HG03432 (cell line): ENCODE results near the gene GLRA2.

Experiments used
- ATAC-seq: cut with Tn5 transposase; IDR thresholded peaks from one replicate; pipeline ENCODE4 v1.9.1; 2021; ENCODE audit warnings: mild to moderate bottlenecking, moderate library complexity; ENCODE audit not compliant: unreplicated experiment

GLRA2 gene

DNA sequence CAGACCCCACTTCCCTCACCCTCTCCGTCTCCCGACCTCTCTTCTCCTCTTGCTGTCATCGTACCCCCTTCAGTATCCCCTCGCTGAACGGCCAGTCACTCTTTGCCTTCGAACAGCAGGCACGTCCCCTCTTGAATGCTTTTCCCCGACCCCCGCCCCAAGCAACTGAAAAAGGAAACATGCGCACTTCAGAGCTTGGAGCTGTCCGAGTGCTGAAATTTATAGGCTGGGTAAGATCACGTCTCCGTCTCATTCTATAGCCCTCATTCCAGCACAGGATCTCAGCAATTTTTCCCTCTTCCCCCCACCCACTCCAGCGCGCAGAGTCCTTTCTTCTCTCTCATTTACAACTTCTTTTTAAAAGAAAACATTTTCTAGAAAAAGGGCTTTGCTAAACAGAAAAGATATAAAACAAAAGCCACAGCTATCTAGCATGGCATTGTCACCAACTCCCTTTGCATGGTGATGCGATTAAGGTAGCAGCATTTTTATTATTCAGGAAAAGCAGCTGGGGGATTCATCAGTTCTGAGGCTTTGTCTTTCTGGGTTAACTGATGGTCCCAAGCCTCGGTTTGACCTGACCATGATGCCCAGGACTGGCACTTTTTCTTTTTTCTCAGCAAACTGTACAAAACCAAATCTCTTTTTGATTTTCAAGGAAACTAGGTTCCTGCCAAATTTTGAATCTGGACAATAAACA is at the start of gene GLRA2:
Gene GLRA2, plus strand, starts transcription at position 247 of the 700 bp plus-strand sequence. CDS start 522 bp downstream, outside the sequence.
- no peak for ATAC-seq

DNA sequence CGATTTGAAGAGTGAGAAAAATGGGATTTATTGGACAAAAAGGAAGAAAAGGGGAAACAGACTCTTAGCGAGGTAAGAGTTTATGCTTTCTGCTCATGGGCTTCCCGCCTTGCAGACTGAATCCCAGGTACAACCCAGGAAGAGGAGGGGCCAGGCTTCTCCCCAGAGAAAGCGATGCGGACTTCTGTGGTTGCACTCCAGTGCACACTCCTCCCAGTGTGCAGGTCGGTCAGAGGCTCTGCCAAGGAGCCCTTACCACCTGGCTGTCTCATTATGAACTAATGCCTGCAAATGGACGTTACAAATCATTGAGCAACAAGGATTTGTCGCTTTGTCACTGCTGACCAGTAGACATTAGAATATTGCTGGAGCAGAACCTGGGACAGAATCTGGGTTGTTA is 39.9 kb upstream of the GLRA2 start:
- peak; percentile 55 for ATAC-seq

DNA sequence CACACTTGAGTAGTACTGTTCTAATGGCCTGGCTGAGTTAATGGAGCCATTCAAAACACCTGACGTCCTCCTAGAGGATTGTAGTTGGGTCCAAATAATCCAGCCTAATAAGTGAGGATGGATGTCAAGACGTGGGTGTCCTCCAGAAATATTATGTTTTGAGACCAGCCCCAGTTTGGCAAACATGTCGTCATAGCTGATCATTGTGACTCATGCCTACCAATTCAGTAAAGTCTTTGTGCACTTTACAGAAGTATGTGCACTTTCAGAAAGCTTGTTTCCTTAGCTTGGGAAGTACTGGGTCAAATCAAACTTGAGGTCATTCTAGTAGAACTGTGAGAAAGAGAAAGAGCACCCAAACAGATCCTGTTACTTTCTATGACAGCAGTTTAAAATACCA is 37.6 kb upstream of the GLRA2 start:
- no peak for ATAC-seq

DNA sequence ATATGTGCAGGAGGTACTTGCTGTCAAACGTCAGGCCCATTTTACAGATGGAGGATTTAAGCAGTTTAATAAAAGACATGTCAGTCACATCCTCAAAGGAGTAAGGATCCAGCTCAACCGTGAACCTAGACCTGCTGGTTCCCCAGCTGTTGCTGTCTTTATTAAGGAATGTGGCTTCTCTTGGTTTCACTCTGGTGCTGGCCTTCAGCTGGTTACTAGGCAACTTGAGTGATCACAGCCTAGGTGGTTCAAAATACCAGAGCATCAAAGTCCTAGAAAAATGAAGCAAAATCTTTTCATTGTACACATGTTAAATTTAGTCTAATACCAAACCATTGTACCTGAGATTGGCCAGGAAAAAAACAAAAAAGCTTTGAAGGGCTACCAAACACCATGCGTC is 32.7 kb upstream of the GLRA2 start:
- ATAC-seq, result peak; percentile 58

DNA sequence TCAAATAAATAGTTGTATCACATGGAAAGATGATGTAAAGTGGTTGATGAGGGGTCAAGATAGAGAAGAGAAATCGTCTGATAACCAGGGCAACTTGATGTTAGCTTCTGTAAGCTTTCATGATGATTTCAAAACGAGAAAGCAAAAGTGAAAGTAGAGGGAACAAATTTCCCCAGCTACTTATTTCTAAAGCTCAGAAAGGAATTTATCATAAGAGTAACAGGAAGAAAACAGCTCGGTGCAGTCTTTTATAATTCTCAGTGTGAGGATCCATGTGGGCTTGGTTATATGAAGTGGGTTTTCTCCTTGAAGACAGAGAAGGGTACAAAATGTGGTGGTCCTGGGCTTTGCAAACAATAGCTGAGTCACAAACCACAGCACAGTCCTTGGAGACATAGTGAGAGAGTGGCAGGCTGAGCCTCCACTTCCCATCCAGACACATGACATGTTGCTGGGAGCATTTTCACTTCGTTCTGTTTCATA is 32.1 kb upstream of the GLRA2 start:
- ATAC-seq, result peak; percentile 83

DNA sequence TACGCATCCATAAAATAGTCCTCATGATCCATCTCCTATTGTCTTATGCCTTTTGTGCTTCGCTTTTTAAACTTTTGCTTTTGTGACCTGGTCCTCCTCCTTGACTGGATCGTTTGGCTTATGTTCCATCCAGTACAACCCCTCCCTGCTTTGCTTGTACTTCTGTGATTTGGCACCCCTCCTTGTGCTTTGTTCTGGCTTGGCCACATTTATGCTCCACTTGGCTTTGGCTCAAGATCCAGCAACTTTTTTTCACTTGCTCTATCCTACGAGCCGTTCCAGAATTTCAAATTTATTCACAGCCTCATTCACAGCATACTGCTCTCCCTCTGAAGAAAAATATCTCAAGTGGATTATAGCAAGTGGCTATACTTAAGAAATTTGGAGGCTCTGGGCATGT is 28.0 kb upstream of the GLRA2 start:
- no peak for ATAC-seq

DNA sequence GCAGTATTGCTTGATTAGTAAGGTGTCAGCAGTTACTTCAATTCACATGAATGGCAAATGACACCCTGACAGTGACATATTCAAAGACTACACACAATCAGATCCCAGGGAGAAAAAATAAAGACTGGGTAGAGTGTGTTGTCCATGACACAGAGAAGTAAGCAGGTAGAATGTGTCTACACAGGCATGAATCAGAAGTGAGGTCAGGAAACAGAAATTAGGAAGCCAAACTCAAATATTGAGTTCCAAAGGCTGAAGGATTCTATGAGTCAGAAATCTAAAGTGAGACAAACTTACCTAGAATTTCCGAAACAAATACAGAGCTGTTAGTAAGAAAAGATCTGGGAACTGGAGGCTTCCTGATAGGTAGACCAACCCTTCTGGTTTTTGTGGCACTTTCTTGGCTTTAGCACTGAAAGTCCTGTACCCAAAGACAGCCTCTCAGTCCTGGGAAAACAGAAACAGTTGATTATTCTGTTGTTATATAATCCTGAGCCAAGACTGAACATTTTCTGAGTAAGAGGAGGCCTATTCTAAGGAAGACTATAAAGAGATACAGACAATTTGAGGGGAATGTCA is 24.3 kb upstream of the GLRA2 start:
- ATAC-seq, result no peak

DNA sequence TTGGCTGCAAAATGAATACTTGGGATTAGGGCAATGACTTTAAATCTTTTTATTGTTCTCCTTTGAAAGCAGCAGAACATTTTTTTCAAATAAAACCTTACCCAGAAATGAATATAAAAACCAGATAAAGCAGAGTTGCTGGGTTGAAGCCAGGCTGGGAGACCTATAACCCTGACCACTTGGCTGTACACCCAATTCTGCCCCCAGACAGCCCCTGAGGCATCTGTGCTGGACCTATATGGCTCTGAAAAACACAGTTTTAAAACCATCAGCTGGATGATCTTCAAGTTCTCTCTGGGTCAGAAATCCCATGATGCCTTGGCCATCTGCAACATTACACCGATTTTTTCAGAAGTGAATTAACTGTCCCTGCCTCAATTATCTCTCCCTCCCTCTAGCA is 23.7 kb upstream of the GLRA2 start:
- no peak for ATAC-seq

DNA sequence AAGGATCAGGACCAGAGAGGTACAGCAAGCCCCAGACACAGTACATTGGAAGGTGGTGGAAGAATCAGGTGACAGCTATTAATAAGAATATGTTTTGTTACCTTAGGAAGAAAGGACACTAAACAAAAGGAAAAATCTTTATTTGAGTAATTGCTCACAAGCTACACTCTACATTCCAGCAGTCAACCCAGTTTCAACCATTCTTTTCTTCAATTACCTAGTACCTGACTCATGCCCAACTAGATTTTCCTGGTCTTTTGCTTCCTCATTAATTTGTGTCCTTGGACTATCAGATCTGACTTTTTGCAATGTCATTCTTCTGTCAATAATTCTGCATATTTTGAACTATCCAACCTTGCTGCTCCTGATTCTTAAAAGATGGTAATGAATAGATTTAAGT is 22.5 kb upstream of the GLRA2 start:
- ATAC-seq, result no peak

DNA sequence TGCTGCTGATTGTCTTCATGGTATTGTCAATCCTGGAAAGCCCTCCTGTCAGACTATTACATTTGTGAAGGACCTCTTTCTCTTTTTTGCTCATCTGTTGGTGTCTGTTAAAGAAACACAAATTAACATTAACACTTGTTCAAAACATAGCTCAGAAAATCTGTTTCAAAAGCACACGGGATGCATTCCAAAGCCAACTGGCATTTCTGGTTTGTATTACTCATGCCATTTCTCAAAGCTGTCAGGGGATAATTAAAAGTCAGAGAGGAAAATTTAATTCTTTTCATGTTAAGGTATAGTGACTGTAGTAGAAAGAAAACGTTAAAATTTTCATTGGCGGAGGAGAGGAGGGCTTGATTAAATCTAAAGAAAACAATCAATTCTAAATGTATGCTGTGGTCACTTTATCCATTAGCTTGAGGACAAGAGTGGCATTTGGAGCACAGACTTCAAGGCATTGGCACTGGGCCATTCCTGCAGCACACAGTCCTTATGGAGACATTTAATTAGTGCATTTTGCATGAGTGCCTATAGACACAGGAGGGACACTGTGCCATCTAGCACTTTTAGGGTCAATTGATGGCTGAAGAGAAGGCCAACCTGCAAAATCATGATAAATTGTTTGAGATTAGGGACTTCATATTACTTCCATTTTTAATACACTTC is 21.2 kb upstream of the GLRA2 start:
- no peak for ATAC-seq

DNA sequence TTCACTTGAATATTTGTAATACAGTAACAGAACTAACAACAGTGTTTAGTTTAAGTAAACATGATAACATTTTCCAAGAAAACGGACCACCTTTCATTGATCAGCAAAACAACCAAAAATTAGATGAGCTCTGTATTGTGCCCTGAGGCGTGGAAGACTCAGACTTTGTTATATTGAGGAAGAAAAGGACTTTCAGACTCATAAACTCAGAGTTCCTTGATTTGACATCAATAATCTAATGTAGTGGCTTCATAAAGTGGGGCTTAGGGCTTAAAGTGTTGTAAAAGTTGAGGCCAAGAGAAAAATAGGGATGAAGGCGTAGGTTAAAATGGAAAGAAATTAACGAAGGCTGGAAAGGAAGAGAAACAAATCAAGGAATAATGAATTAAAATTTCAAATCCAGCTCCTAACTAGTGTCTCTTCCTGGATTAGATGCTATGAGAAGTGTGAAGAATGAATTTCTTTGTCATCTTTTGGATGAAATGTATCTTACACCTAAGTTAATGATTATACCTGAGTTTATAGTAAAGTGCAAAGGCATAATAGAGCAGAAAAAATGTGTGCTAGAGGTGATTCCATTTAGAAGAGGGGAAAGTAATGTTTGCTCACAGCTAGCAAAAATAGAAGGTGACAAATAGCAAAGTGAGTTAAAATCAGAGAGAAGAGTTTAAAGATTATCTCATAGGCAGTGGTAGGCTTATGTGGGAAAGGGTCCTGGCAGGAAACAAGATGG is 19.8 kb upstream of the GLRA2 start:
- no peak for ATAC-seq

DNA sequence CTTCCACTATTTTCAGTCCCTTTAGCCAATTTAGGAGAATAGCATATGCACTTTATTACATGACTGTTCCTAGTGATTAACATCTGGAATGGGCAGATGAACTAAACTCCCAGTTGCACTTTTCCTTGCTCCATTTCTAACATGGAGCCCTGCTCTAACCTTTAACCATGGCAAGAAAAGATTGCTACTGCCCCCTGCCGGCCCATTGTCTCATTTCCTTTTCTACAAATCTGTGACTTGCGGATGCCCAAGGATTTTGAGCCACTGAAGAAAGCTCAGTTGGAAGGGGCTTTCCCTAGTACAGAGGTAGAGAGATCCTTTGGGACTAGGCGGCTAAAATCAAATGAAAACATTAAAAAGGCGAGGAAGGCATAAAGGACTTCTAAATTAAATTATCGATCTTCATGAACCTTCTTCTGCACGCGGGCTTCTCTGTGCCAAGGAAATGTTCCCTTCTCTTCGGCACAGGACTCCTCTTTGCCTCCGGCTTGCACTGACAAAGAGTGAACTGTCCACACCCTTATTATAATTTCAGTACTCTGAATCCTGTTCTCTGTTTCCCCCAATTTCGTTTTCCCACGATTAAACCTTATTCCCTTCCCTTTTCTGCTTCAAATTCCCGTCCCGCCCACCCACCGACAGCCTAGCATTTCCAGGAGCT is 577 bp upstream of the GLRA2 start:
- ATAC-seq, result no peak

DNA sequence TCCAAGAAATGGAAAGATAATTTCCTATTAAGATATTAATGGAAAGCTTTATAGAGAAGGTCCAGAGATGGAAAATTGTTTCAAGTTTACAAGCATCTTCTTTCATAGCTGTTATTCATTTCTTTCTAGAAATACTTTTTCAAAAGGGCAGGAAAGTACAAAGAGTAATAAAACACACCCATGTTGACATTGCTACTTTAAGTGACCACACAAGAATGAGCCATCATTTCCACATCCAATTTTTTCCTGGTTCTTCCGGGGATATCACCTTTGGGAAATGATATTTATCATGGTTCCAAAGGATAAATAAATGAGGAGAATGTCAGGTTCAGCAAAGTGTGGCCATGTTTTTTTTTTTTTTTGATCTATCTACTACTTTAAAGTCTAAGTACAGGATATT is 4.5 kb downstream of the GLRA2 start:
- no peak for ATAC-seq

DNA sequence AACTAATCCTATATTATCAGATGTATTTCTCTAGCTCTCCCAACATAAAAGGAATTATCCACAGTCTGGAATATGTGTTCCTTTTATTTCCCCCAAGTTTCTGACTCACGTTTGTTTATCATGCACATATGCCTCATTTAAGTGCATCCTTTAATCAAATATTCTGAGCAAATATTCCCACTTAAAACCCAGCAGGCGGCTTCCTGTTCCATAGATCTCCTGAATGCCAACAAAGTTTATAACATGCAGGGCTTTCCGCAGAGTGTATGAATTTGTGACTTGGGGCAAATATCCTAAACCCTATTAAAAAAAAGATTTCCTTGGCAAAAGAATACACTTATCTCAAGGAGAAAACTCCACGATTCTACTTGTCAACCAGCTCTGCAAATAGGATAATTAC is 16.9 kb downstream of the GLRA2 start:
- no peak for ATAC-seq

DNA sequence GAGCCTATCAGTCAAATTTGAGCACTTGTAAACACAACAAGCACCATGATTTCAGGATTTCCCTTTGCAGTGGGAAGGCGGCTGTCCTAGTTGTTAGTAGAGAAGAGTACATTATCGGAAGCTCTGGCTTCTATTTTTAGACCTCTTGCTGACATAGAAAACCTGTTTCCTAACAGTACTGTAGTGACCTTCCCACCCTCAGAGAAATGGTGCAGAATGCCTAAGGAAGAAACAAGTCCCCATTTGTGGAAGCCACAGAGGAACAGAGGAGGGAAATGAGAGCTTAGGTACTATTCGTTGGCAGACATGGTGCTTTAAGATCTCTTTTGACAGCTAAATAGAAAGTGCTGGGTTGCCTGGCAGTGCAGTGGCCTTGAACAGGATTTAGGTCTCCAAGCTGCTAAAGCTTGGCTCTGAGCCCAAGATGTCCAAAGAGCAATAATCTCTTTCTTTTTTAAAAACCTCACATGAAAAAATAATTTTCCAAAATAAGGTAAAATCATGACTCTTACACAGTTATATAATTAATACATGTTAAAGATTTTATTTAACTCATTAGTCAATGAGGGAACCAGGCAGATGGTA is 24.9 kb downstream of the GLRA2 start:
- no peak for ATAC-seq

DNA sequence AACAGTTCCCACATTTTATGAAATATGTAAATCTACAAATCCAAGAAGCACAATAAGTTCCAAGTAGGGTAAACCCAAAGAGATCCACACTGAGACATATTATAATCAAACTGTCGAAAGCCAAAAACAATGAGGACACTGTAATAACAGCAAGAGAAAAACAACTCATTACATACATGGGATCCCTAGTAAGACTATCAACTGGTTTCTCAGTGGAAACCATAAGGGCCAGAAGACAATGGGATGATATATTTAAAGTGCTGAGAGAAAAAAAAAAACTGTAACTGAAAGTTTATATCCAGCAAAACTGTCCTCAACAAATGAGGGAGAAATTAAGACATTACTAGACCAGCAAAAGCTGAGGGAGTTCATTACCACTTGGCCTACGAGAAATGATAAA is 34.7 kb downstream of the GLRA2 start:
- ATAC-seq, result no peak

DNA sequence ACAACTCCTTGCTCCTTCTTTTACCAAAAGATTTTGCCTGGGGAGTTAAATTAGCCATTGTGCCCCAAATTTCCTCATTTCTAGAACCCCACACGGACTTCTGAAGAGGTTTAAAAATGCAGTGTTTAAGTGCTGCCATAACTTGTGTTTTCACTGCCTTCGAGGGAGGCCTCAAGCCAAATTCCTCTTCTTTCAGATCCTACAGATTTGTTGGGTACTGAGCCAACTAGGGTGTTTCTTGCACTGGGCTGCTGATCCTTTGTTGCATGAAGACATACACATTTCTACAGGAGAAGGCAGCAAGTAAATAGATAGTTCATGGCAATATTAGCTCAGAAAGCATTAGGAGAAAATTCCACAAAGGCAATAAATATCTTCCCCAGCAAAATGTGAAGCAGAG is 43.8 kb downstream of the GLRA2 start:
- no peak for ATAC-seq

DNA sequence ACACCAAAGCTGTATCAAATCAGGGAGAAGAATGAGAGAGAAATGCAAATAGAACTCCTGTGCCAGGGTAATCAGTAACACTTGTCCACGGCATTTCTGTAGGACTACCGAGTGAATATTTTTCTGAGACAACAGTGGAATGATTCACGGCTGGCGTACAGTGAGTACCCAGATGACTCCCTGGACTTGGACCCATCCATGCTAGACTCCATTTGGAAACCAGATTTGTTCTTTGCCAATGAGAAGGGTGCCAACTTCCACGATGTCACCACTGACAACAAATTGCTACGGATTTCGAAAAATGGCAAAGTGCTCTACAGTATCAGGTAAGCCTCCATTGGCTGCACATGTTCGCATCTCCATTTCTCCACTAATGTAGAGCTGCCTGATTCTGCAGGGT is 51.7 kb downstream of the GLRA2 start:
- ATAC-seq, result no peak

DNA sequence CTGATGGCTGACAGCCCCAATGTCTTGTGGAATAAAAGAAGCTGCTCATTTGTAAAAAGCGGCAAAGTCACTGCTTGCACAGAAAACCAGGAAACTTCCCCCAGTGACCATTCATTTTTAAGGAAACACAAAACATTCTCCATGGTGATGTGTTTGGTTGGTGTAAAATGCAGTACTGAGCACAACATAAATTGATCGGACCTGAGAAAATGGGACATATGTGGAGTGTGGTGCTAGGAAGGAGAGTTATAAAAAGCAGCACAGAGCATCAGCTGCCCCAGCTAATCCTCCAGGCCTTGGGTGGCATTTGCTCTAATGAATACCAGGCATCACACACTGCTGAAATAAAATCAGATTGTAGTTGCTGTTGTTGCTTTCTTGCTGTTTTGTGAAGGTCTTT is 55.2 kb downstream of the GLRA2 start:
- ATAC-seq, result no peak

DNA sequence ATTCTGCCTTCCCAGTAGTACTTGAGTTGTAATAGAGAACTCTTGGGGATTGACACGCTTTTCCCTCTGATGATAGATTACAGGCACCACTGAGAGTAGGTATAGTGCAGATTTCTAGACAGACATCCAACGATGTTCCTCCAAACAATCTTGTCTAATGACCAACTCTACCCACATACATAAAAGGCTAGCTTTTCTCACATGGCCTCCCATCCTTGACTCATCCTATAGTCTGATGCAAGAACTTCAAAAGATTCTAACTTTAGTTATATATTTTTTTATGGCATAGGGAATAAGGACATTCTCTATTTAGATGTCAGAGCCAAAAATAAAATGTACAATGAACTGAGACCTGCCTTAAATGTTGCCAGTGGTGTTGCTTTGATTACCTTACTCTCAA is 60.9 kb downstream of the GLRA2 start:
- ATAC-seq, result no peak
